MM.1S (cell line): ENCODE data around the gene CASKIN1.

ENCODE experiments used
- CTCF ChIP-seq: fragments of 300-600 bp; sonication (generic); IDR thresholded peaks from 2 replicates; pipeline ENCODE4 v1.5.1; 2016; ENCODE audit warnings: antibody characterized with exemption, low read length, mixed read lengths
- EZH2phosphoT487 ChIP-seq: fragments of 300-600 bp; sonication (generic); IDR thresholded peaks from 2 replicates; pipeline ENCODE4 v1.6.1; 2018; ENCODE audit warnings: antibody characterized with exemption, low read length

- TF ChIP-seq CTCF (no peak), EZH2phosphoT487 (no peak)
These were observed 21.8 kb downstream of the CASKIN1 start for GRCh38 chr16:2174396-2175131.
